HepG2 (cell line): Measurements from ENCODE around the gene AP2S1. TPM values are rescaled to one million over a fixed set of nuclear protein-coding genes. Genes with fewer than 3 reads are reported as not detected.

Experiments
- ATAD3A ChIP-seq: sonication (generic); formaldehyde crosslinking; IDR thresholded peaks from 2 replicates; pipeline ENCODE4 v1.4.0; 2020; ENCODE audit warnings: missing genetic modification reagents
- DR1 ChIP-seq: sonication (generic); formaldehyde crosslinking; IDR thresholded peaks from 2 replicates; pipeline ENCODE4 v1.8.0; 2021; ENCODE audit warnings: mild to moderate bottlenecking, missing genetic modification reagents, inconsistent platforms
- SAP130 ChIP-seq: IDR thresholded peaks from 2 replicates; pipeline ENCODE4 v1.6.1; 2016; ENCODE audit warnings: low read depth
- SUZ12 ChIP-seq: fragments of 150-350 bp; IDR thresholded peaks from 2 replicates; pipeline ENCODE4 v1.6.1; 2014; ENCODE audit warnings: low read depth, low read length
- TSC22D2 ChIP-seq: sonication (generic); formaldehyde crosslinking; IDR thresholded peaks from 2 replicates; pipeline ENCODE4 v1.5.1; 2020; ENCODE audit warnings: missing genetic modification reagents, mild to moderate bottlenecking, borderline replicate concordance
- ZNF160 ChIP-seq: sonication (generic); formaldehyde crosslinking; IDR thresholded peaks from 2 replicates; pipeline ENCODE4 v1.8.0; 2022; ENCODE audit warnings: mild to moderate bottlenecking, inconsistent platforms, missing genetic modification reagents
- ZNF432 ChIP-seq: sonication (generic); formaldehyde crosslinking; IDR thresholded peaks from 2 replicates; pipeline ENCODE4 v1.5.0; 2020; ENCODE audit warnings: missing genetic modification reagents, mild to moderate bottlenecking, borderline replicate concordance
- ZNF768 ChIP-seq: sonication (generic); formaldehyde crosslinking; IDR thresholded peaks from 2 replicates; pipeline ENCODE4 v1.4.0; 2020; ENCODE audit warnings: missing genetic modification reagents
- polyA plus RNA-seq, 8 experiments: library from polyadenylated mRNA; depleted of rRNA in 3 of 8; stranded (reverse) in 7 of 8; unstranded in 1 of 8; fragments of >200 nt; fragmentation: Illumina TruSeq in 4 of 8; extraction: Trizol in 4 of 8; gene quantifications; 2 replicates each; pipeline versions ENCODE4 v1.2.1 to v1.2.3, GENCODE V29; 2011 to 2016; ENCODE audit warnings: low read depth in 4 of 8, missing spikeins in 1 of 8, mixed read lengths in 1 of 8; ENCODE audit not compliant: insufficient read depth in 1 of 8
- total RNA-seq, 5 experiments: library from RNA; depleted of rRNA; stranded (reverse); fragments of >200 nt; fragmentation: Illumina TruSeq; extraction: Trizol; gene quantifications; 2 replicates each; pipeline ENCODE4 v1.2.3, GENCODE V29; 2016; ENCODE audit warnings: low read depth in 1 of 5
- TF ChIP-seq, protein P1 (sequence below), 2 experiments: fragments of 450-650 bp in 1 of 2; sonication (generic) in 1 of 2; formaldehyde crosslinking in 1 of 2; IDR thresholded peaks; 2 replicates each; pipeline versions ENCODE4 v1.6.1 to v1.8.0; 2016 to 2022; ENCODE audit warnings: antibody characterized with exemption in 1 of 2, mild to moderate bottlenecking in 1 of 2, missing genetic modification reagents in 1 of 2
- TF ChIP-seq, protein P2 (sequence below): sonication (generic); formaldehyde crosslinking; IDR thresholded peaks from 2 replicates; pipeline ENCODE4 v1.4.0; 2020; ENCODE audit warnings: missing genetic modification reagents
- TF ChIP-seq, protein P3 (sequence below): sonication (generic); formaldehyde crosslinking; IDR thresholded peaks from 2 replicates; pipeline ENCODE4 v1.9.0; 2021; ENCODE audit warnings: mild to moderate bottlenecking, missing genetic modification reagents

AP2S1 gene
- total and polyA plus RNA-seq, 2 of the 13 experiments (the other 11 are each of a cell fraction or from before 2014, with no cell fraction given): 45.2 to 86.1 TPM

DNA sequence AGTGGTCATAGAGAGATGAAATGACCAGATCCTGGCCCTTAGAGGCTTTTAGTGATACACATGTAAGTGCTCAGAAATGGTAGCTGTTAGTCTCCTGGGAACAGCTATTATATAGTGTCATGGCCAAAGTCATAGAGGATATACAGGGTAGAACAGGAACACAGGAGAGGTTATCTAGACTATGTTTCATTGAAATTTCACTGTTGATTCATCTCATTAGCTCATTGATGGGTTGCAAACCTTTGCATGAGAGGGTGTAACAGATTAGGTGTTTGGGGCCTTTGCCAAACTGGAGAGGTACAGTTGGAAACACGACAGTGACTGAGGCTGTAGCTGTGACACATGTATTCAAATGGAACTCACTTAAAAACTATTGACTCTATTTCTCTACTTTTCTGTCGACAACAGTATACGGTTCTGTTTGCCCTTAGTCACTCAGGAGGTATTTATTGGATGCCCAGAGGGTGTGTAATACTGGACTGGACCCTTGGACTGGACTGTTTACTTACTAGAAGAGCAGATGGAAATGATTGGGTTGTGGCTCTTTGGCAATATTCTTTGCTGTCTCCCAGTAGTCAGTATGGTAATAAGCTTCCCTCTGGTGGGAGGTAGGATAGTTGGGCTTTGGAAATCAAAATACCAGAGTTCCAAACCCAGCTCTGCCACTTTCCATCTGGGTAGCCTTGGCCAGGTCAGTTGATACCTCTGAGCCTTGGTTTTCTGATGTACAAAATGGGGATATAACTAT lies 40.0 kb upstream of the AP2S1 start (continued):
- TF ChIP-seq, protein P1, sequence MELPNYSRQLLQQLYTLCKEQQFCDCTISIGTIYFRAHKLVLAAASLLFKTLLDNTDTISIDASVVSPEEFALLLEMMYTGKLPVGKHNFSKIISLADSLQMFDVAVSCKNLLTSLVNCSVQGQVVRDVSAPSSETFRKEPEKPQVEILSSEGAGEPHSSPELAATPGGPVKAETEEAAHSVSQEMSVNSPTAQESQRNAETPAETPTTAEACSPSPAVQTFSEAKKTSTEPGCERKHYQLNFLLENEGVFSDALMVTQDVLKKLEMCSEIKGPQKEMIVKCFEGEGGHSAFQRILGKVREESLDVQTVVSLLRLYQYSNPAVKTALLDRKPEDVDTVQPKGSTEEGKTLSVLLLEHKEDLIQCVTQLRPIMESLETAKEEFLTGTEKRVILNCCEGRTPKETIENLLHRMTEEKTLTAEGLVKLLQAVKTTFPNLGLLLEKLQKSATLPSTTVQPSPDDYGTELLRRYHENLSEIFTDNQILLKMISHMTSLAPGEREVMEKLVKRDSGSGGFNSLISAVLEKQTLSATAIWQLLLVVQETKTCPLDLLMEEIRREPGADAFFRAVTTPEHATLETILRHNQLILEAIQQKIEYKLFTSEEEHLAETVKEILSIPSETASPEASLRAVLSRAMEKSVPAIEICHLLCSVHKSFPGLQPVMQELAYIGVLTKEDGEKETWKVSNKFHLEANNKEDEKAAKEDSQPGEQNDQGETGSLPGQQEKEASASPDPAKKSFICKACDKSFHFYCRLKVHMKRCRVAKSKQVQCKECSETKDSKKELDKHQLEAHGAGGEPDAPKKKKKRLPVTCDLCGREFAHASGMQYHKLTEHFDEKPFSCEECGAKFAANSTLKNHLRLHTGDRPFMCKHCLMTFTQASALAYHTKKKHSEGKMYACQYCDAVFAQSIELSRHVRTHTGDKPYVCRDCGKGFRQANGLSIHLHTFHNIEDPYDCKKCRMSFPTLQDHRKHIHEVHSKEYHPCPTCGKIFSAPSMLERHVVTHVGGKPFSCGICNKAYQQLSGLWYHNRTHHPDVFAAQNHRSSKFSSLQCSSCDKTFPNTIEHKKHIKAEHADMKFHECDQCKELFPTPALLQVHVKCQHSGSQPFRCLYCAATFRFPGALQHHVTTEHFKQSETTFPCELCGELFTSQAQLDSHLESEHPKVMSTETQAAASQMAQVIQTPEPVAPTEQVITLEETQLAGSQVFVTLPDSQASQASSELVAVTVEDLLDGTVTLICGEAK (IDR thresholded peaks at IDR 0.05): no peak
- TF ChIP-seq, protein P1 (CRISPR knock-in tag; IDR thresholded peaks at IDR 0.05): no peak; the same call in 1 of the 2 replicates
- TF ChIP-seq TSC22D2 (CRISPR knock-in tag) (no peak), SUZ12 (no peak), ZNF160 (no peak), SAP130 (CRISPR knock-in tag) (peak; percentile 95), ATAD3A (CRISPR knock-in tag) (no peak), ZNF768 (CRISPR knock-in tag) (no peak), ZNF432 (no peak), DR1 (CRISPR knock-in tag) (no peak)
- TF ChIP-seq, protein P2, sequence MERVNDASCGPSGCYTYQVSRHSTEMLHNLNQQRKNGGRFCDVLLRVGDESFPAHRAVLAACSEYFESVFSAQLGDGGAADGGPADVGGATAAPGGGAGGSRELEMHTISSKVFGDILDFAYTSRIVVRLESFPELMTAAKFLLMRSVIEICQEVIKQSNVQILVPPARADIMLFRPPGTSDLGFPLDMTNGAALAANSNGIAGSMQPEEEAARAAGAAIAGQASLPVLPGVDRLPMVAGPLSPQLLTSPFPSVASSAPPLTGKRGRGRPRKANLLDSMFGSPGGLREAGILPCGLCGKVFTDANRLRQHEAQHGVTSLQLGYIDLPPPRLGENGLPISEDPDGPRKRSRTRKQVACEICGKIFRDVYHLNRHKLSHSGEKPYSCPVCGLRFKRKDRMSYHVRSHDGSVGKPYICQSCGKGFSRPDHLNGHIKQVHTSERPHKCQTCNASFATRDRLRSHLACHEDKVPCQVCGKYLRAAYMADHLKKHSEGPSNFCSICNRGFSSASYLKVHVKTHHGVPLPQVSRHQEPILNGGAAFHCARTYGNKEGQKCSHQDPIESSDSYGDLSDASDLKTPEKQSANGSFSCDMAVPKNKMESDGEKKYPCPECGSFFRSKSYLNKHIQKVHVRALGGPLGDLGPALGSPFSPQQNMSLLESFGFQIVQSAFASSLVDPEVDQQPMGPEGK: peak; percentile 45; the same call in 1 of the 2 replicates
- TF ChIP-seq, protein P3, sequence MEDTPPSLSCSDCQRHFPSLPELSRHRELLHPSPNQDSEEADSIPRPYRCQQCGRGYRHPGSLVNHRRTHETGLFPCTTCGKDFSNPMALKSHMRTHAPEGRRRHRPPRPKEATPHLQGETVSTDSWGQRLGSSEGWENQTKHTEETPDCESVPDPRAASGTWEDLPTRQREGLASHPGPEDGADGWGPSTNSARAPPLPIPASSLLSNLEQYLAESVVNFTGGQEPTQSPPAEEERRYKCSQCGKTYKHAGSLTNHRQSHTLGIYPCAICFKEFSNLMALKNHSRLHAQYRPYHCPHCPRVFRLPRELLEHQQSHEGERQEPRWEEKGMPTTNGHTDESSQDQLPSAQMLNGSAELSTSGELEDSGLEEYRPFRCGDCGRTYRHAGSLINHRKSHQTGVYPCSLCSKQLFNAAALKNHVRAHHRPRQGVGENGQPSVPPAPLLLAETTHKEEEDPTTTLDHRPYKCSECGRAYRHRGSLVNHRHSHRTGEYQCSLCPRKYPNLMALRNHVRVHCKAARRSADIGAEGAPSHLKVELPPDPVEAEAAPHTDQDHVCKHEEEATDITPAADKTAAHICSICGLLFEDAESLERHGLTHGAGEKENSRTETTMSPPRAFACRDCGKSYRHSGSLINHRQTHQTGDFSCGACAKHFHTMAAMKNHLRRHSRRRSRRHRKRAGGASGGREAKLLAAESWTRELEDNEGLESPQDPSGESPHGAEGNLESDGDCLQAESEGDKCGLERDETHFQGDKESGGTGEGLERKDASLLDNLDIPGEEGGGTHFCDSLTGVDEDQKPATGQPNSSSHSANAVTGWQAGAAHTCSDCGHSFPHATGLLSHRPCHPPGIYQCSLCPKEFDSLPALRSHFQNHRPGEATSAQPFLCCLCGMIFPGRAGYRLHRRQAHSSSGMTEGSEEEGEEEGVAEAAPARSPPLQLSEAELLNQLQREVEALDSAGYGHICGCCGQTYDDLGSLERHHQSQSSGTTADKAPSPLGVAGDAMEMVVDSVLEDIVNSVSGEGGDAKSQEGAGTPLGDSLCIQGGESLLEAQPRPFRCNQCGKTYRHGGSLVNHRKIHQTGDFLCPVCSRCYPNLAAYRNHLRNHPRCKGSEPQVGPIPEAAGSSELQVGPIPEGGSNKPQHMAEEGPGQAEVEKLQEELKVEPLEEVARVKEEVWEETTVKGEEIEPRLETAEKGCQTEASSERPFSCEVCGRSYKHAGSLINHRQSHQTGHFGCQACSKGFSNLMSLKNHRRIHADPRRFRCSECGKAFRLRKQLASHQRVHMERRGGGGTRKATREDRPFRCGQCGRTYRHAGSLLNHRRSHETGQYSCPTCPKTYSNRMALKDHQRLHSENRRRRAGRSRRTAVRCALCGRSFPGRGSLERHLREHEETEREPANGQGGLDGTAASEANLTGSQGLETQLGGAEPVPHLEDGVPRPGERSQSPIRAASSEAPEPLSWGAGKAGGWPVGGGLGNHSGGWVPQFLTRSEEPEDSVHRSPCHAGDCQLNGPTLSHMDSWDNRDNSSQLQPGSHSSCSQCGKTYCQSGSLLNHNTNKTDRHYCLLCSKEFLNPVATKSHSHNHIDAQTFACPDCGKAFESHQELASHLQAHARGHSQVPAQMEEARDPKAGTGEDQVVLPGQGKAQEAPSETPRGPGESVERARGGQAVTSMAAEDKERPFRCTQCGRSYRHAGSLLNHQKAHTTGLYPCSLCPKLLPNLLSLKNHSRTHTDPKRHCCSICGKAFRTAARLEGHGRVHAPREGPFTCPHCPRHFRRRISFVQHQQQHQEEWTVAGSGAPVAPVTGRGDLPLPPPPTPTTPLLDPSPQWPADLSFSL (CRISPR knock-in tag): no peak
